Subcutaneous adipose tissue (tissue), 4 donors: ENCODE measurements around the gene MTMR1. TPM values are rescaled to one million over a fixed set of nuclear protein-coding genes. Genes with fewer than 3 reads are reported as not detected.

ENCODE experiments used
- CTCF ChIP-seq: fragments of 450-650 bp; IDR thresholded peaks from one replicate; pipeline ENCODE4 v1.5.1; 2016; ENCODE audit warnings: low read depth, mild to moderate bottlenecking, control low read depth, antibody characterized with exemption, moderate library complexity
- total RNA-seq, 4 donors: library from RNA; depleted of rRNA; stranded (reverse); fragments of >200 nt; gene quantifications; one replicate each; pipeline ENCODE4 v1.1.0, GENCODE V29; 2016

MTMR1 gene
- total RNA-seq, 4 donors from 2014 or later, result 13.4 to 16.8 (median 15.0) TPM

GRCh38 chrX:150767475-150768131 is 74.4 kb downstream of the MTMR1 start:
- TF ChIP-seq CTCF, result no peak

- no peak for TF ChIP-seq CTCF
Measured at GRCh38 chrX:150768132-150768485, 74.9 kb downstream of the MTMR1 start.

- no peak for TF ChIP-seq CTCF
Measured at GRCh38 chrX:150768580-150769190, 75.5 kb downstream of the MTMR1 start.

GRCh38 chrX:150769408-150769807 is 76.2 kb downstream of the MTMR1 start:
- no peak for TF ChIP-seq CTCF

GRCh38 chrX:150770623-150771022 is 77.4 kb downstream of the MTMR1 start:
- no peak for TF ChIP-seq CTCF

- TF ChIP-seq CTCF, result no peak
Measured at GRCh38 chrX:150771116-150771515, 77.9 kb downstream of the MTMR1 start.

- no peak for TF ChIP-seq CTCF
Measured at GRCh38 chrX:150772150-150772970, 79.2 kb downstream of the MTMR1 start.
